NCI-H82 (cell line): ENCODE data around the gene RASSF7.

ENCODE experiments used
- DNase-seq: peaks from one replicate; lab custom pipeline; 2025; lab: John Stamatoyannopoulos, UW

The RASSF7 gene

GRCh38 chr11:532986-533585 lies 27.7 kb upstream of the RASSF7 start:
- DNase-seq, result no peak

GRCh38 chr11:533586-534395 lies 27.0 kb upstream of the RASSF7 start:
- DNase-seq, result no peak

GRCh38 chr11:534396-535209 lies 26.2 kb upstream of the RASSF7 start:
- DNase-seq, result no peak

GRCh38 chr11:535210-535518 lies 25.6 kb upstream of the RASSF7 start:
- no peak for DNase-seq

- DNase-seq, result peak; percentile 93
Measured at GRCh38 chr11:535519-536454, 25.0 kb upstream of the RASSF7 start, which contains the start of gene HRAS. Gene HRAS (minus strand): TSS chr11:535576.

GRCh38 chr11:536841-537621 lies 23.7 kb upstream of the RASSF7 start, which contains the start of gene LRRC56:
Gene LRRC56 (plus strand): TSS chr11:537527. CDS start chr11:540685, 3,158 bp downstream.
- peak; percentile 94 for DNase-seq

GRCh38 chr11:537622-538430 lies 22.9 kb upstream of the RASSF7 start:
- DNase-seq, result peak; percentile 47

- no peak for DNase-seq
Measured at GRCh38 chr11:538431-539051, 22.2 kb upstream of the RASSF7 start.

- no peak for DNase-seq
Measured at GRCh38 chr11:539971-540481, 20.7 kb upstream of the RASSF7 start.

GRCh38 chr11:540583-541432 lies 20.0 kb upstream of the RASSF7 start:
- DNase-seq, result no peak

- no peak for DNase-seq
Measured at GRCh38 chr11:541433-541885, 19.3 kb upstream of the RASSF7 start.

- DNase-seq, result no peak
Measured at GRCh38 chr11:544817-545166, 16.0 kb upstream of the RASSF7 start.

- DNase-seq, result no peak
Measured at GRCh38 chr11:545171-545570, 15.6 kb upstream of the RASSF7 start.

- DNase-seq, result peak; percentile 55
Measured at GRCh38 chr11:548700-549603, 11.8 kb upstream of the RASSF7 start.

- no peak for DNase-seq
Measured at GRCh38 chr11:550021-550745, 10.6 kb upstream of the RASSF7 start.

GRCh38 chr11:550746-551085 lies 10.1 kb upstream of the RASSF7 start:
- no peak for DNase-seq

GRCh38 chr11:551131-551530 lies 9.6 kb upstream of the RASSF7 start:
- no peak for DNase-seq
